PC-3 (cell line): ENCODE measurements around the gene IL13. TPM values are rescaled to one million over a fixed set of nuclear protein-coding genes. Genes with fewer than 3 reads are reported as not detected.

Experiments
- ATAC-seq: fragments of 200-7000 bp; cut with Tn5 transposase; 2 replicates; pipeline ENCODE4 v1.9.1; 2020; ENCODE audit warnings: mild to moderate bottlenecking, moderate library complexity
- BruUV-seq: library from RNA; stranded (reverse); fragments of 400-500 nt; replicated peaks from 2 replicates; lab custom pipeline; 2021; lab: Mats Ljungman, UMichigan
- CTCF ChIA-PET: fragments of 300-600 bp; sonication (Branson Sonifier 250); formaldehyde crosslinking; loops from one replicate; lab custom pipeline; 2022; ENCODE audit warnings: antibody characterized with exemption; lab: Charles Lee
- POLR2A ChIA-PET: fragments of 300-600 bp; sonication (Branson Sonifier 250); formaldehyde crosslinking; loops from one replicate; lab custom pipeline; 2022; ENCODE audit warnings: antibody characterized with exemption; ENCODE audit not compliant: unreplicated experiment; lab: Charles Lee
- DNase-seq: peaks from one replicate; pipeline ENCODE4 v3.0.0-alpha.2; 2015
- H2AFZ ChIP-seq: fragments of 300-600 bp; sonication (generic); 2 replicates; pipeline ENCODE4 v1.6.0; 2016; ENCODE audit warnings: antibody characterized with exemption, low read length
- H3F3A ChIP-seq: fragments of 300-600 bp; sonication (generic); one replicate; pipeline ENCODE4 v1.6.0; 2017; ENCODE audit warnings: antibody characterized with exemption, low read length, control low read depth, mild to moderate bottlenecking; ENCODE audit not compliant: unreplicated experiment
- H3K27ac ChIP-seq: fragments of 300-600 bp; sonication (generic); 2 replicates; pipeline ENCODE4 v1.5.1; 2016; ENCODE audit warnings: mild to moderate bottlenecking, low read length
- H3K27me3 ChIP-seq: fragments of 300-600 bp; sonication (generic); 2 replicates; pipeline ENCODE4 v1.6.1; 2016; ENCODE audit warnings: low read length, mixed read lengths
- H3K36me3 ChIP-seq: fragments of 300-600 bp; sonication (generic); 2 replicates; pipeline ENCODE4 v1.6.1; 2016; ENCODE audit warnings: low read depth, mixed run types, low read length, mixed read lengths
- H3K4me1 ChIP-seq: fragments of 300-600 bp; sonication (generic); 2 replicates; pipeline ENCODE4 v1.5.1; 2016; ENCODE audit warnings: low read length; ENCODE audit not compliant: insufficient read depth
- H3K4me2 ChIP-seq: fragments of 300-600 bp; sonication (generic); 2 replicates; pipeline ENCODE4 v1.6.0; 2016; ENCODE audit warnings: low read length
- H3K4me3 ChIP-seq: fragments of 300-600 bp; sonication (generic); 2 replicates; pipeline ENCODE4 v1.5.1; 2016; ENCODE audit warnings: mild to moderate bottlenecking, low read length, mixed read lengths
- H3K79me2 ChIP-seq: fragments of 300-600 bp; sonication (generic); 2 replicates; pipeline ENCODE4 v1.6.1; 2017; ENCODE audit warnings: low read length, mixed read lengths
- H3K9ac ChIP-seq: fragments of 300-600 bp; sonication (generic); 2 replicates; pipeline ENCODE4 v1.6.0; 2016; ENCODE audit warnings: mild to moderate bottlenecking, low read length
- H3K9me2 ChIP-seq: fragments of 300-600 bp; sonication (generic); replicated peaks from 2 replicates; pipeline ENCODE4 v1.6.1; 2016; ENCODE audit warnings: mixed run types, low read length, mixed read lengths
- H3K9me3 ChIP-seq: fragments of 300-600 bp; sonication (generic); 2 replicates; pipeline ENCODE4 v1.6.1; 2016; ENCODE audit warnings: low read length, mixed read lengths
- H4K20me1 ChIP-seq: fragments of 300-600 bp; sonication (generic); 2 replicates; pipeline ENCODE4 v1.6.1; 2016; ENCODE audit warnings: low read length, mixed read lengths
- CTCF ChIP-seq: fragments of 300-600 bp; sonication (generic); conservative IDR thresholded peaks from 2 replicates; pipeline ENCODE4 v1.5.1; 2017; ENCODE audit warnings: antibody characterized with exemption, low read depth, mild to moderate bottlenecking, low read length
- EZH2 ChIP-seq: fragments of 300-600 bp; sonication (generic); IDR thresholded peaks from one replicate; pipeline ENCODE4 v1.6.1; 2017; ENCODE audit warnings: antibody characterized with exemption, mild to moderate bottlenecking, low read length; ENCODE audit not compliant: unreplicated experiment
- EZH2phosphoT487 ChIP-seq: fragments of 300-600 bp; sonication (generic); IDR thresholded peaks from 2 replicates; pipeline ENCODE4 v1.6.1; 2018; ENCODE audit warnings: mild to moderate bottlenecking, antibody characterized with exemption, low read length, borderline replicate concordance
- intact Hi-C: fragments of 100-400 bp; cut with micrococcal nuclease; formaldehyde crosslinking; loops from 2 replicates; pipeline ENCODE4 v1.9.0; 2023
- total RNA-seq: library from RNA; depleted of rRNA; stranded (reverse); fragments of >200 nt; gene quantifications from 2 replicates; pipeline ENCODE4 v1.2.3, GENCODE V29; 2014

The IL13 gene
- total RNA-seq, 1 experiment from 2014 or later = not detected

GRCh38 chr5:132692632-132692967, 34.6 kb downstream of the IL13 start:
- Histone ChIP-seq H3K4me2 (no peak overlapping the region), H3K9me3 (no peaks in the 10 kb centered on the region), H3K4me1 (no peaks in the 10 kb centered on the region), H4K20me1 (no peaks in the 10 kb centered on the region), H3K27ac (no peak overlapping the region), H3K79me2 (no peaks in the 10 kb centered on the region), H3K36me3 (no peaks in the 10 kb centered on the region), H3F3A (no peaks in the 10 kb centered on the region), H2AFZ (no peak overlapping the region), H3K4me3 (no peak overlapping the region), H3K9ac (no peak overlapping the region), H3K9me2 (no peaks in the 10 kb centered on the region), H3K27me3 (no peaks in the 10 kb centered on the region)
- no peak for ATAC-seq
- intact Hi-C loops = no loop called here
- no TSS peak for BruUV-seq
- CTCF ChIA-PET = no interaction called here
- POLR2A ChIA-PET = no interaction called here
- TF ChIP-seq EZH2 (no peak), CTCF (no peak), EZH2phosphoT487 (no peak)
- no peak for DNase-seq

GRCh38 chr5:132695956-132696355, 38.0 kb downstream of the IL13 start:
- Histone ChIP-seq H3K4me1 (no peaks in the 10 kb centered on the region), H3K4me3 (no peak overlapping the region), H4K20me1 (no peaks in the 10 kb centered on the region), H3K36me3 (no peaks in the 10 kb centered on the region), H3F3A (no peaks in the 10 kb centered on the region), H2AFZ (no peak overlapping the region), H3K27me3 (no peaks in the 10 kb centered on the region), H3K27ac (no peak overlapping the region), H3K9me3 (no peaks in the 10 kb centered on the region), H3K9ac (no peak overlapping the region), H3K9me2 (no peaks in the 10 kb centered on the region), H3K79me2 (no peaks in the 10 kb centered on the region), H3K4me2 (no peak overlapping the region)
- POLR2A ChIA-PET = no interaction called here
- intact Hi-C loops = no loop called here
- TF ChIP-seq CTCF (no peak), EZH2 (no peak), EZH2phosphoT487 (no peak)
- ATAC-seq (no peak), DNase-seq (no peak)
- no TSS peak for BruUV-seq
- CTCF ChIA-PET = no interaction called here

GRCh38 chr5:132704875-132705274, 46.9 kb downstream of the IL13 start:
- BruUV-seq = no TSS peak
- H3K4me1 ChIP-seq = peaks cover 15% of the 10 kb centered on the region
- TF ChIP-seq EZH2phosphoT487 (no peak), CTCF (no peak), EZH2 (no peak)
- peak; percentile 95 for ATAC-seq
- ChIA-PET CTCF (interaction anchor here (0.7 kb wide), 1 partner anchor 179 kb away, joined by 3 read pairs; no protein-coding TSS in a partner anchor), POLR2A (no interaction called here)
- H3K9me3 ChIP-seq = no peaks in the 10 kb centered on the region
- no peaks in the 10 kb centered on the region; the same call in none of the 2 replicates for H3K36me3 ChIP-seq
- H3F3A ChIP-seq = no peaks in the 10 kb centered on the region
- H3K27me3 ChIP-seq = no peaks in the 10 kb centered on the region
- H3K27ac ChIP-seq = no peak overlapping the region
- no peaks in the 10 kb centered on the region for H3K9me2 ChIP-seq
- DNase-seq = peak; percentile 56
- H3K9ac ChIP-seq = no peak overlapping the region
- no peak overlapping the region for H3K4me3 ChIP-seq
- intact Hi-C loops = no loop called here
- no peak overlapping the region for H2AFZ ChIP-seq
- H3K4me2 ChIP-seq = peak overlapping the region; percentile 45; the same call in 1 of the 2 replicates
- H4K20me1 ChIP-seq = no peaks in the 10 kb centered on the region
- H3K79me2 ChIP-seq = no peaks in the 10 kb centered on the region
